OCI-LY1 (cell line): ENCODE data around the gene NLGN3.

ENCODE experiments used
- EZH2 ChIP-seq: fragments of 200-600 bp; sonication (generic), shearing (Covaris generic); IDR thresholded peaks from 2 replicates; pipeline ENCODE4 v1.8.0; 2017; ENCODE audit warnings: borderline replicate concordance, mixed run types, mild to moderate bottlenecking, antibody characterized with exemption, low read length, moderate library complexity, mixed read lengths
- TF ChIP-seq, protein P1 (sequence below): fragments of 200-600 bp; sonication (generic), shearing (Covaris generic); IDR thresholded peaks from 2 replicates; pipeline ENCODE4 v1.5.1; 2017; ENCODE audit warnings: mild to moderate bottlenecking, antibody characterized with exemption, low read length, moderate library complexity, mixed read lengths

- TF ChIP-seq, protein P1, sequence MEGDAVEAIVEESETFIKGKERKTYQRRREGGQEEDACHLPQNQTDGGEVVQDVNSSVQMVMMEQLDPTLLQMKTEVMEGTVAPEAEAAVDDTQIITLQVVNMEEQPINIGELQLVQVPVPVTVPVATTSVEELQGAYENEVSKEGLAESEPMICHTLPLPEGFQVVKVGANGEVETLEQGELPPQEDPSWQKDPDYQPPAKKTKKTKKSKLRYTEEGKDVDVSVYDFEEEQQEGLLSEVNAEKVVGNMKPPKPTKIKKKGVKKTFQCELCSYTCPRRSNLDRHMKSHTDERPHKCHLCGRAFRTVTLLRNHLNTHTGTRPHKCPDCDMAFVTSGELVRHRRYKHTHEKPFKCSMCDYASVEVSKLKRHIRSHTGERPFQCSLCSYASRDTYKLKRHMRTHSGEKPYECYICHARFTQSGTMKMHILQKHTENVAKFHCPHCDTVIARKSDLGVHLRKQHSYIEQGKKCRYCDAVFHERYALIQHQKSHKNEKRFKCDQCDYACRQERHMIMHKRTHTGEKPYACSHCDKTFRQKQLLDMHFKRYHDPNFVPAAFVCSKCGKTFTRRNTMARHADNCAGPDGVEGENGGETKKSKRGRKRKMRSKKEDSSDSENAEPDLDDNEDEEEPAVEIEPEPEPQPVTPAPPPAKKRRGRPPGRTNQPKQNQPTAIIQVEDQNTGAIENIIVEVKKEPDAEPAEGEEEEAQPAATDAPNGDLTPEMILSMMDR = no peak
- TF ChIP-seq EZH2 = no peak
These were observed 41.3 kb upstream of the NLGN3 start for GRCh38 chrX:71103110-71103983.
